ENCODE data around the gene PSPN. TPM values are rescaled to one million over a fixed set of nuclear protein-coding genes. Genes with fewer than 3 reads are reported as not detected.

Gene PSPN
- total and polyA plus RNA-seq, 3 donors from 2014 or later: 1.1 to 5.1 (median 2.9) TPM

- Histone ChIP-seq H3K36me3 (ENCODE audit: low read depth, missing control alignments) (no peaks in the 10 kb centered on the region), H3K9me3 (no peaks in the 10 kb centered on the region), H3K4me1 (peaks cover 11% of the 10 kb centered on the region), H3K27me3 (no peaks in the 10 kb centered on the region), H3K27ac (peak overlapping the region in 1 of 2 donors; percentile 67), H3K4me3 (no peak overlapping the region)
- DNase-seq: peak; percentile 36
- 54 to 66% methylated on average over 4 to 13 of the region's 15 CpGs for WGBS, 2 donors
- intact Hi-C loops (cut with DNase I; ENCODE audit: low total_unique reads): no loop called here
- no peak for TF ChIP-seq POLR2A (IDR thresholded peaks at IDR 0.05)
- peak in 2 of 3 experiments; percentile 19 to 48 for TF ChIP-seq CTCF (IDR thresholded peaks at IDR 0.05)
Measured at GRCh38 chr19:6412447-6413091, 36.8 kb upstream of the PSPN start.

GRCh38 chr19:6412061-6412446, 36.3 kb upstream of the PSPN start:
- H3K27me3 ChIP-seq: no peaks in the 10 kb centered on the region
- no peaks in the 10 kb centered on the region for H3K9me3 ChIP-seq
- WGBS, 2 donors: 77 to 78% methylated on average over 6 to 12 of the region's 12 CpGs
- intact Hi-C loops (cut with DNase I; ENCODE audit: low total_unique reads): no loop called here
- no peak for TF ChIP-seq CTCF (IDR thresholded peaks at IDR 0.05)
- no peak for TF ChIP-seq POLR2A (IDR thresholded peaks at IDR 0.05)
- peaks cover 11% of the 10 kb centered on the region for H3K4me1 ChIP-seq
- no peak for DNase-seq
- no peak overlapping the region for H3K4me3 ChIP-seq
- H3K36me3 ChIP-seq (ENCODE audit: low read depth, missing control alignments): no peaks in the 10 kb centered on the region
- H3K27ac ChIP-seq: no peak overlapping the region

- peaks cover 11% of the 10 kb centered on the region for H3K4me1 ChIP-seq
- H3K27ac ChIP-seq: no peak overlapping the region
- H3K4me3 ChIP-seq: no peak overlapping the region
- no peaks in the 10 kb centered on the region for H3K9me3 ChIP-seq
- no peak for TF ChIP-seq CTCF (IDR thresholded peaks at IDR 0.05)
- TF ChIP-seq POLR2A (IDR thresholded peaks at IDR 0.05): no peak
- WGBS, 2 donors: 93% methylated on average over 6 of the region's 6 CpGs
- H3K27me3 ChIP-seq: no peaks in the 10 kb centered on the region
- no peaks in the 10 kb centered on the region for H3K36me3 ChIP-seq (ENCODE audit: low read depth, missing control alignments)
- no peak for DNase-seq
- intact Hi-C loops (cut with DNase I; ENCODE audit: low total_unique reads): no loop called here
Measured at GRCh38 chr19:6409346-6409745, 33.6 kb upstream of the PSPN start.

- TF ChIP-seq CTCF (IDR thresholded peaks at IDR 0.05) (no peak), POLR2A (IDR thresholded peaks at IDR 0.05) (no peak)
- DNase-seq: no peak
- WGBS, 2 donors: 83 to 91% methylated on average over 5 of the region's 5 CpGs
- H3K9me3 ChIP-seq: no peaks in the 10 kb centered on the region
- no peaks in the 10 kb centered on the region for H3K4me1 ChIP-seq
- no peak overlapping the region for H3K27ac ChIP-seq
- no peaks in the 10 kb centered on the region for H3K36me3 ChIP-seq (ENCODE audit: low read depth, missing control alignments)
- H3K27me3 ChIP-seq: no peaks in the 10 kb centered on the region
- intact Hi-C loops (cut with DNase I; ENCODE audit: low total_unique reads): no loop called here
- no peak overlapping the region for H3K4me3 ChIP-seq
Measured at GRCh38 chr19:6406401-6406800, 30.7 kb upstream of the PSPN start.

All from testis (tissue), 3 donors.